ENCODE results near the gene DCLK2. TPM values are rescaled to one million over a fixed set of nuclear protein-coding genes. Genes with fewer than 3 reads are reported as not detected.

The DCLK2 gene
- total RNA-seq: 10 to 100 TPM; 11.1 to 15.3 (median 13.1) TPM
- polyA plus RNA-seq: 7.3 TPM
- long read RNA-seq, donor 1, full-length matches to known transcripts: 8 of 18 reads
- long read RNA-seq, donor 1, partial matches to known transcripts: 5 of 18 reads
- long read RNA-seq, donor 1, other reads (novel, unspliced or antisense): 5 of 18 reads
- long read RNA-seq, donor 2, full-length matches to known transcripts: 10 of 16 reads
- long read RNA-seq, donor 2, partial matches to known transcripts: 2 of 16 reads
- long read RNA-seq, donor 2, other reads (novel, unspliced or antisense): 4 of 16 reads
- long read RNA-seq, donor 3, full-length matches to known transcripts: 4 of 7 reads
- long read RNA-seq, donor 3, partial matches to known transcripts: 2 of 7 reads
- long read RNA-seq, donor 3, other reads (novel, unspliced or antisense): 1 of 7 reads
- long read RNA-seq, donor 4, transcript DCLK2-202 (17 exons, 3,543 nt): major isoform, 5 of 14 reads
- long read RNA-seq, donor 4, partial matches to known transcripts: 2 of 14 reads
- long read RNA-seq, donor 4, other reads (novel, unspliced or antisense): 5 of 14 reads

DNA sequence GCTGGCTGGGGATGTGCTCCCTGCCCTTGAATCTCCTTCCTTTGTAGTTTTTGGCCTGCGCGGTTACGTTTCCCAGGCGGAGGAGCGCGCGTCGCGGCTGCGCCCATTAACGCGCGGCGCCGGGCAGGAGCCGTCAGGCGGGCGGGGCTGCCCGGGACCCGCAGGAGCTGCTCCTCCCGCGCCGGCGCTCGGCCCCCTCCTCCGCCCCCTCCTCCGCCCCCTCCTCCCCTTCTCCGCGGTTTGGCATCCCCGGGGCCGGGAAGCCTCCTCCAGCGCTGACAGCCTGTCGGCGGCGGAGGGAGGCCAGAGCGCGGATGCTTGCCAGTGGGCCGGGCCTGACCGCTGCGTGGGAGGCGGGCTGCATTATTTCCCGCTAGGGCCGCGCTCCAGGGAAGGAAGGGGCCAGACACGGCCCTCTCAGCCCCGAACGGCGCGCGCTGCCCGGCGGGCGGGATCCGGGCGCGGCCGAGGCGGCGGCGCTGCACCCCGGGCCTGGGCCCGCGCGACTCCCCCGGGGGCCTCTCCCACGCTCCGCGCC, at the start of gene DCLK2:
Gene DCLK2 (plus strand): TSS at position 405 of the 538 bp plus-strand sequence. CDS start 583 bp downstream, outside the sequence.
- ATAC-seq (peak; percentile 91 to 95), DNase-seq (peak; percentile 86 to 95 (median 94))
- Histone ChIP-seq H3K4me3 (ENCODE audit: low read length) (peak within 1 kb of the TSS; percentile 82), H3K4me1 (ENCODE audit: control insufficient read depth, insufficient read depth, low read length) (no peaks in the 10 kb centered on the region), H3K27me3 (ENCODE audit: control insufficient read depth, insufficient read depth) (no peaks in the 10 kb centered on the region), H3K27ac (ENCODE audit: low read length) (peak within 1 kb of the TSS; percentile 73), H3K9me3 (ENCODE audit: control insufficient read depth, low read length) (no peaks in the 10 kb centered on the region)
- intact Hi-C loops (cut with DNase I): loop anchor here in 2 of 4 donors (5.0 to 10.0 kb wide), 2 partner anchors 107 to 129 kb away; no protein-coding TSS in a partner anchor
- WGBS: under 1% methylated on average over 67 of the region's 68 CpGs

DNA sequence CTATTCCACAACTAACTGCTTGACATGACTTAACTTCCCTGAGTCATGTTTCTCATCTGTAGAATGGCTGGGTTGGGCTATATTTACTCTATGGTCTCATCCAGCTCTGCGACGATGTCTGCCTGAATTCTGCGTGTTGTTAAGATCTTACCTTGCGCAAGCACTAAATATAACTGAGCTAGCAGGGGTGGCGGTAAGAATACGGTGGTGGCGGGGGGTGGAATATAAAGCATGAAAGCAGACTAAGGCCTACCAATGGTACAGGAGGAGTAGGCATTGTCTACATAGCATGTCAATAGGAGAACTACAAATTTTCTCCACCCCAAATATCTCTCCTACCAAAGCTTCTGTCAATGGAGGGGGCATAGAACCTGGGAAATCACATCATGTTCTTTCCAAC, 45.7 kb upstream of the DCLK2 start:
- no peaks in the 10 kb centered on the region for H3K27me3 ChIP-seq (ENCODE audit: control insufficient read depth, insufficient read depth)
- no peak overlapping the region for H3K27ac ChIP-seq (ENCODE audit: low read length)
- ATAC-seq: no peak
- H3K9me3 ChIP-seq (ENCODE audit: control insufficient read depth, low read length): no peaks in the 10 kb centered on the region
- DNase-seq: no peak
- H3K4me1 ChIP-seq (ENCODE audit: control insufficient read depth, insufficient read depth, low read length): no peaks in the 10 kb centered on the region
- WGBS: 84% methylated on average over 7 of the region's 7 CpGs
- no peak overlapping the region for H3K4me3 ChIP-seq (ENCODE audit: low read length)
- intact Hi-C loops (cut with DNase I): no loop called here

GRCh38 chr4:150033081-150033480, 45.2 kb upstream of the DCLK2 start:
- ATAC-seq: no peak
- intact Hi-C loops (cut with DNase I): no loop called here
- WGBS: 66% methylated on average over 4 of the region's 4 CpGs

DNA sequence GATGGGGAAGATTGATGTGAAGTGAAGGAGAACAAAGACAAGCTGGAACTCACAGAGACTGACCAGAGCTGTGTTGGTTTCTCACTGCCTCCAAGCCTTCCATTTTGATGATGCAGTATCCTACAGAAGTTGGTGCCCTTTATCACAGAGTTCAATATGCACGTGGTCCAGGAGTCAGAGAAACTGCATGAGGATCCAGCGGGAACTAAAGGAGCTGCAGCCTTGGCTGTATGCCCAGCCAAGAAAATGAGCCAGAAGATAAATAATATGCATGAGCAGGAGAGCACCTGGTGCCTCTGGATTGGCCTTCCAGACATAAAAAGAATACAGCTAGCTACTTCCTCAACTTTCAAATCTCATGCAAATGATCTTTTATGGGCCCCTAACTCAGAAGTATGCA, 44.3 kb upstream of the DCLK2 start:
- intact Hi-C loops (cut with DNase I): no loop called here
- Histone ChIP-seq H3K9me3 (ENCODE audit: control insufficient read depth, low read length) (no peaks in the 10 kb centered on the region), H3K27me3 (ENCODE audit: control insufficient read depth, insufficient read depth) (no peaks in the 10 kb centered on the region), H3K27ac (ENCODE audit: low read length) (no peak overlapping the region), H3K4me3 (ENCODE audit: low read length) (no peak overlapping the region), H3K4me1 (ENCODE audit: control insufficient read depth, insufficient read depth, low read length) (no peaks in the 10 kb centered on the region)
- DNase-seq (no peak), ATAC-seq (no peak)
- WGBS: 15% methylated on average over 2 of the region's 2 CpGs

More at GRCh38 chr4:150033081-150033480, 45.2 kb upstream of the DCLK2 start:
- DNase-seq: no peak
- Histone ChIP-seq H3K27ac (ENCODE audit: low read length) (no peak overlapping the region), H3K4me1 (ENCODE audit: control insufficient read depth, insufficient read depth, low read length) (no peaks in the 10 kb centered on the region), H3K9me3 (ENCODE audit: control insufficient read depth, low read length) (no peaks in the 10 kb centered on the region), H3K27me3 (ENCODE audit: control insufficient read depth, insufficient read depth) (no peaks in the 10 kb centered on the region), H3K4me3 (ENCODE audit: low read length) (no peak overlapping the region)

DNA sequence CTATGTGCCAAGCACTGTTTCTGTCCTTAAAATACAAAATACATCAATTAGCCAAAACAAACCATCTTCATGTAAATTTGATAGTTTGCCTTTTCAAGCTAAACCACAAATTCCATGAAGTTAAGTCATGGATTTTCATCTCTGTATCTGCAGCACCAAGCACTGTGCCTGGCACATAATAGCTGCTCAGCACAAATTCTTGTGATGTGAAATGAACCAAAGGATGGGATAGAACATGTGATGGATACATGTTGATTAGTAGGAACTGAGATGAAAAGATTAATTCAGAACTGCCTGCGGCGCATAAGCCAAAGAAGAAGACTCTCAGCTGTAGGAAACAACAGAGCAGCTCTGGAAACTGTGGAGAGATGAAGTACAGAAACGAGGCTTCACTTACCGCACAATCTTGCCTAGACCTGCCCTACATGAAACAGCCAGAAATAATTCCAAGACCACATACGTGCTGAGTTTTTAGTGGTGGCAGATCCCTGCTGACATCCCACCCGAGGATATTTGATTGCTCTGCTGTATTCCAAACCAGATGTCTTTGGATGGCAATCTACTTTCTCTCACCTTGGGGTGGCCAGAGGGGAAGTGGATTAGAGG, 40.9 kb upstream of the DCLK2 start:
- Histone ChIP-seq H3K4me3 (ENCODE audit: low read length) (no peak overlapping the region), H3K4me1 (ENCODE audit: control insufficient read depth, insufficient read depth, low read length) (no peaks in the 10 kb centered on the region), H3K9me3 (ENCODE audit: control insufficient read depth, low read length) (no peaks in the 10 kb centered on the region), H3K27ac (ENCODE audit: low read length) (no peak overlapping the region), H3K27me3 (ENCODE audit: control insufficient read depth, insufficient read depth) (no peaks in the 10 kb centered on the region)
- intact Hi-C loops (cut with DNase I): no loop called here
- DNase-seq: no peak
- WGBS: 71% methylated on average over 6 of the region's 6 CpGs
- no peak for ATAC-seq

DNA sequence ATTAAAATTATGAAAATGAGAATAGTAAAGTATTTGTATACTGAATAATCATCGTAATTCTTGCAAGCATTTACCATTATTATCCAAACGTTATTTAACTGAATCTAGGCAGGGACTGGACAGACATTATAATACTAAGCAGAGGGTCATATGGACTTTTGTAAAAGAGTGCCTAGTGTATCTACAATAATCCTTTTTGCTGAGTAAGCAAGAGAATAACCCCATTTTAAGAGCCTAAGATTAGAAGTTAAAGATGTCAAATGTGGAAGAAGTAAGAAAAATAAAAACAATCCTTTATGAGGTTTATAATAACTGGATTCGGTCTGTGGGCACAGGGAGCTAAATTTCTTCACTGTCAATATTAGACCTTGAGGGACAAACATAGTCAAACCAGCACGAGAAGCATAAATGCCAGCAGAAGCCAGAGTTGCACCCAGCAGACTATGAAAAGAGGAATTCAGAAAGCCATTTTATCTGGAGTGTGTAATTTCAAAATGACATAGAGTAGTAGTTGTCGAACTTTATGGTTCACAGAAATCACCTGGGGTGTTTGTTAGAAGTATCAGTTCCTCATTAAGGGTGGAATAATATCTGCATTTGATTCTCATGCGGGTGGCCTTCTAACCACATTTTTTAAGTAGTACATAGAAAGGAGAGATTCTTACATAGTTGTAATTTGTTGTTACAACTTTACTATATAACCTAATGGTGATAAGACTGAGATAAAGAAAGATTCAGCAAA, 39.7 kb upstream of the DCLK2 start:
- Histone ChIP-seq H3K4me3 (ENCODE audit: low read length) (no peak overlapping the region), H3K9me3 (ENCODE audit: control insufficient read depth, low read length) (no peaks in the 10 kb centered on the region), H3K27ac (ENCODE audit: low read length) (no peak overlapping the region), H3K4me1 (ENCODE audit: control insufficient read depth, insufficient read depth, low read length) (no peaks in the 10 kb centered on the region), H3K27me3 (ENCODE audit: control insufficient read depth, insufficient read depth) (no peaks in the 10 kb centered on the region)
- DNase-seq: no peak
- WGBS: 85% methylated on average over 6 of the region's 6 CpGs
- no peak for ATAC-seq
- intact Hi-C loops (cut with DNase I): no loop called here

GRCh38 chr4:150039274-150040127, 38.7 kb upstream of the DCLK2 start:
- WGBS: 71% methylated on average over 2 of the region's 2 CpGs

GRCh38 chr4:150044517-150044916, 33.7 kb upstream of the DCLK2 start:
- Histone ChIP-seq H3K9me3 (ENCODE audit: control insufficient read depth, low read length) (no peaks in the 10 kb centered on the region), H3K4me1 (ENCODE audit: control insufficient read depth, insufficient read depth, low read length) (no peaks in the 10 kb centered on the region), H3K4me3 (ENCODE audit: low read length) (no peak overlapping the region), H3K27me3 (ENCODE audit: control insufficient read depth, insufficient read depth) (no peaks in the 10 kb centered on the region), H3K27ac (ENCODE audit: low read length) (no peak overlapping the region)
- 95% methylated on average over 3 of the region's 3 CpGs for WGBS
- ATAC-seq (no peak), DNase-seq (no peak)
- intact Hi-C loops (cut with DNase I): no loop called here

More at GRCh38 chr4:150039274-150040127, 38.7 kb upstream of the DCLK2 start:
- Histone ChIP-seq H3K27me3 (ENCODE audit: control insufficient read depth, insufficient read depth) (no peaks in the 10 kb centered on the region), H3K4me1 (ENCODE audit: control insufficient read depth, insufficient read depth, low read length) (no peaks in the 10 kb centered on the region), H3K9me3 (ENCODE audit: control insufficient read depth, low read length) (no peaks in the 10 kb centered on the region), H3K4me3 (ENCODE audit: low read length) (no peak overlapping the region), H3K27ac (ENCODE audit: low read length) (no peak overlapping the region)
- DNase-seq: no peak
- intact Hi-C loops (cut with DNase I): no loop called here
- no peak for ATAC-seq

- no peaks in the 10 kb centered on the region for H3K9me3 ChIP-seq (ENCODE audit: control insufficient read depth, low read length)
- ATAC-seq (no peak), DNase-seq (no peak)
- no peak overlapping the region for H3K27ac ChIP-seq (ENCODE audit: low read length)
- H3K4me3 ChIP-seq (ENCODE audit: low read length): no peak overlapping the region
- WGBS: 75% methylated on average over 3 of the region's 3 CpGs
- H3K27me3 ChIP-seq (ENCODE audit: control insufficient read depth, insufficient read depth): no peaks in the 10 kb centered on the region
- intact Hi-C loops (cut with DNase I): no loop called here
- H3K4me1 ChIP-seq (ENCODE audit: control insufficient read depth, insufficient read depth, low read length): no peaks in the 10 kb centered on the region
These were observed 32.8 kb upstream of the DCLK2 start for GRCh38 chr4:150045410-150045809.

- ATAC-seq (no peak), DNase-seq (no peak)
- intact Hi-C loops (cut with DNase I): no loop called here
- WGBS: 75% methylated on average over 5 of the region's 5 CpGs
- Histone ChIP-seq H3K27ac (ENCODE audit: low read length) (no peak overlapping the region), H3K9me3 (ENCODE audit: control insufficient read depth, low read length) (no peaks in the 10 kb centered on the region), H3K27me3 (ENCODE audit: control insufficient read depth, insufficient read depth) (no peaks in the 10 kb centered on the region), H3K4me3 (ENCODE audit: low read length) (no peak overlapping the region), H3K4me1 (ENCODE audit: control insufficient read depth, insufficient read depth, low read length) (no peaks in the 10 kb centered on the region)
These were observed 31.5 kb upstream of the DCLK2 start for GRCh38 chr4:150046728-150047217.
